SK-N-MC (cell line): ENCODE results near the gene EPB41L4B.

Experiments
- EZH2 ChIP-seq: fragments of 200-600 bp; sonication (generic); IDR thresholded peaks from one replicate; pipeline ENCODE4 v1.6.1; 2017; ENCODE audit warnings: antibody characterized with exemption
- POLR2AphosphoS5 ChIP-seq: IDR thresholded peaks from 2 replicates; pipeline ENCODE4 v1.6.1; 2012; ENCODE audit warnings: mild to moderate bottlenecking, low read depth, low read length, borderline replicate concordance

DNA sequence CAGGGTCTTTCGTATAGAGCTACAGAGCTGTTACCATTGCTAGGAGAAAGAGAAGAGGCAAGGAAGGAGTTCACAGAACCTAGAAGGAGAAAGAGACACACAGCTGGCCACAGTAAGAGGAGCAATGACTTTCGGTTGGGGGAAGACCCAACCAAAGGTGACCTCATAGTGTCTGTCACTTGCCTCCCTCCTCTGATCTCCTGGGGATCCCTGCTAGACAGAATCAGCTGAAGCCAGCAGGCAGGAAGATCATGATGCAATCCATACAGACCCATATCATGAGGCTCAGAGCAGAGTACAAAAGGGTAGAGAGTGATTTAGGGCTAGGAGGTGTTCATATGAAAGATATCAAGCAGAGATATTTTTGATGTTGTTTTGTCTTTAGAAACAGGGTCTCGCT, 26.0 kb upstream of the EPB41L4B start:
- TF ChIP-seq POLR2AphosphoS5 (no peak), EZH2 (no peak)
